ENCODE data around the gene RNASE9. TPM values are rescaled to one million over a fixed set of nuclear protein-coding genes. Genes with fewer than 3 reads are reported as not detected.
"Not testable (repeated sequence)": the region's sequence is repeated elsewhere in the genome, so short reads cannot be mapped to it uniquely, and the experiment has no call there.

The RNASE9 gene
- total and polyA plus RNA-seq, 3 donors from 2014 or later = not detected

- no peak for TF ChIP-seq POLR2A (IDR thresholded peaks at IDR 0.05)
- TF ChIP-seq CTCF (IDR thresholded peaks at IDR 0.05) = no peak
Measured at GRCh38 chr14:20578784-20579502, 18.1 kb upstream of the RNASE9 start.

GRCh38 chr14:20578325-20578724 lies 17.5 kb upstream of the RNASE9 start:
- no peaks in the 10 kb centered on the region for H3K27me3 ChIP-seq
- no peak for TF ChIP-seq POLR2A (IDR thresholded peaks at IDR 0.05)
- DNase-seq = no peak
- no peaks in the 10 kb centered on the region for H3K36me3 ChIP-seq (ENCODE audit: low read depth, missing control alignments)
- WGBS, 2 donors = 53 to 86% methylated on average over 3 of the region's 3 CpGs
- intact Hi-C loops (cut with DNase I; ENCODE audit: low total_unique reads) = no loop called here
- H3K4me1 ChIP-seq = no peaks in the 10 kb centered on the region
- H3K9me3 ChIP-seq = no peaks in the 10 kb centered on the region
- no peak overlapping the region for H3K4me3 ChIP-seq
- no peak overlapping the region for H3K27ac ChIP-seq

More at GRCh38 chr14:20578784-20579502, 18.1 kb upstream of the RNASE9 start:
- DNase-seq = no peak
- no peaks in the 10 kb centered on the region for H3K4me1 ChIP-seq
- no peak overlapping the region for H3K27ac ChIP-seq
- no peaks in the 10 kb centered on the region for H3K36me3 ChIP-seq (ENCODE audit: low read depth, missing control alignments)
- intact Hi-C loops (cut with DNase I; ENCODE audit: low total_unique reads) = no loop called here
- H3K4me3 ChIP-seq = no peak overlapping the region
- no peaks in the 10 kb centered on the region for H3K27me3 ChIP-seq
- 71 to 72% methylated on average over 14 of the region's 14 CpGs for WGBS, 2 donors
- H3K9me3 ChIP-seq = no peaks in the 10 kb centered on the region

GRCh38 chr14:20572382-20572990 lies 11.6 kb upstream of the RNASE9 start:
- H3K36me3 ChIP-seq (ENCODE audit: low read depth, missing control alignments); H3K27me3 ChIP-seq; H3K9me3 ChIP-seq; H3K4me3 ChIP-seq; intact Hi-C loops (cut with DNase I; ENCODE audit: low total_unique reads); H3K27ac ChIP-seq; DNase-seq; H3K4me1 ChIP-seq: not testable (repeated sequence)
- 69 to 71% methylated on average over 4 of the region's 4 CpGs for WGBS, 2 donors

- intact Hi-C loops (cut with DNase I; ENCODE audit: low total_unique reads); H3K27me3 ChIP-seq; H3K4me3 ChIP-seq; H3K27ac ChIP-seq; H3K4me1 ChIP-seq; H3K9me3 ChIP-seq; DNase-seq; H3K36me3 ChIP-seq (ENCODE audit: low read depth, missing control alignments): not testable (repeated sequence)
- WGBS, 2 donors = 92% methylated on average over 1 of the region's 1 CpG; no CpG with 5 or more reads in 1 of the 2 donors
Measured at GRCh38 chr14:20570720-20571119, 9.9 kb upstream of the RNASE9 start.

GRCh38 chr14:20569865-20570264 lies 9.0 kb upstream of the RNASE9 start:
- H3K4me1 ChIP-seq; H3K4me3 ChIP-seq; intact Hi-C loops (cut with DNase I; ENCODE audit: low total_unique reads); H3K27me3 ChIP-seq; H3K27ac ChIP-seq; H3K9me3 ChIP-seq; DNase-seq; H3K36me3 ChIP-seq (ENCODE audit: low read depth, missing control alignments): not testable (repeated sequence)
- 87 to 90% methylated on average over 2 of the region's 2 CpGs for WGBS, 2 donors

- Histone ChIP-seq H3K4me1 (no peaks in the 10 kb centered on the region), H3K27me3 (no peaks in the 10 kb centered on the region), H3K4me3 (no peak overlapping the region), H3K9me3 (no peaks in the 10 kb centered on the region), H3K27ac (no peak overlapping the region), H3K36me3 (ENCODE audit: low read depth, missing control alignments) (no peaks in the 10 kb centered on the region)
- no peak for DNase-seq
- TF ChIP-seq POLR2A (IDR thresholded peaks at IDR 0.05) (no peak), CTCF (IDR thresholded peaks at IDR 0.05) (no peak)
- intact Hi-C loops (cut with DNase I; ENCODE audit: low total_unique reads) = no loop called here
Measured at GRCh38 chr14:20569066-20569465, 8.2 kb upstream of the RNASE9 start.

GRCh38 chr14:20568393-20568792 lies 7.5 kb upstream of the RNASE9 start:
- intact Hi-C loops (cut with DNase I; ENCODE audit: low total_unique reads) = no loop called here
- Histone ChIP-seq H3K27ac (no peak overlapping the region), H3K4me3 (no peak overlapping the region), H3K27me3 (no peaks in the 10 kb centered on the region), H3K36me3 (ENCODE audit: low read depth, missing control alignments) (no peaks in the 10 kb centered on the region), H3K4me1 (no peaks in the 10 kb centered on the region), H3K9me3 (no peaks in the 10 kb centered on the region)
- no peak for DNase-seq
- WGBS, 2 donors = 84 to 93% methylated on average over 3 of the region's 3 CpGs
- no peak for TF ChIP-seq POLR2A (IDR thresholded peaks at IDR 0.05)
- no peak for TF ChIP-seq CTCF (IDR thresholded peaks at IDR 0.05)

- H3K4me3 ChIP-seq; H3K9me3 ChIP-seq; intact Hi-C loops (cut with DNase I; ENCODE audit: low total_unique reads); H3K27ac ChIP-seq; DNase-seq; H3K36me3 ChIP-seq (ENCODE audit: low read depth, missing control alignments); H3K4me1 ChIP-seq; H3K27me3 ChIP-seq: not testable (repeated sequence)
- WGBS, 2 donors = 79 to 81% methylated on average over 1 of the region's 1 CpG
Measured at GRCh38 chr14:20567199-20567598, 6.4 kb upstream of the RNASE9 start.

Measured in testis (tissue), 3 donors.